ENCODE measurements around the gene ENOSF1. TPM values are rescaled to one million over a fixed set of nuclear protein-coding genes. Genes with fewer than 3 reads are reported as not detected.

Gene ENOSF1
- total and polyA plus RNA-seq, 2 donors (not counting 1 experiment from before 2014, with no cell fraction given) = 8.0 to 34.8 TPM

- H3K9me3 ChIP-seq (ENCODE audit: control extremely low read depth in 1 of 3, control insufficient read depth in 2 of 3, insufficient read depth in 1 of 3, low read length in 2 of 3) = no peaks in the 10 kb centered on the region
- no peaks in the 10 kb centered on the region for H3K36me3 ChIP-seq (replicated peaks in 1 of 2; ENCODE audit: control extremely low read depth in 1 of 2, control insufficient read depth in 1 of 2, extremely low read depth in 1 of 2, insufficient read depth in 2 of 2, low read length in 1 of 2)
- H3K4me3 ChIP-seq (ENCODE audit: control extremely low read depth in 1 of 5, extremely low read depth in 1 of 5, insufficient read depth in 1 of 5, low read depth in 2 of 5, low read length in 4 of 5) = no peak overlapping the region
- no peaks in the 10 kb centered on the region for H3K4me1 ChIP-seq (ENCODE audit: control insufficient read depth in 2 of 2, insufficient read depth in 2 of 2, low read length in 2 of 2)
- CTCF ChIA-PET = no interaction called here
- H3K4me2 ChIP-seq (replicated peaks; ENCODE audit: low read depth, low read length, poor library complexity, severe bottlenecking) = no peak overlapping the region
- H3K9ac ChIP-seq (ENCODE audit: low read length) = no peak overlapping the region
- TF ChIP-seq EZH2 (IDR thresholded peaks at IDR 0.05; ENCODE audit: borderline replicate concordance, insufficient read depth, low read depth, low read length, poor library complexity, severe bottlenecking) (no peak), CTCF (IDR thresholded peaks at IDR 0.05) (no peak)
- POLR2A ChIA-PET = no interaction called here
- DNase-seq (no peak), ATAC-seq (ENCODE audit: low read depth) (no peak)
- H3K27ac Mint-ChIP-seq = no peak overlapping the region
- no peaks in the 10 kb centered on the region for H3K4me1 Mint-ChIP-seq
- H4K20me1 ChIP-seq (ENCODE audit: control insufficient read depth, insufficient read depth, low read length, poor library complexity, severe bottlenecking) = no peaks in the 10 kb centered on the region
- WGBS (ENCODE audit: insufficient coverage) = 75% methylated on average over 4 of the region's 10 CpGs
- H3K4me3 Mint-ChIP-seq = no peak overlapping the region
- no peaks in the 10 kb centered on the region for H3K9me3 Mint-ChIP-seq (ENCODE audit: insufficient read depth)
- H3K79me2 ChIP-seq (ENCODE audit: control insufficient read depth, insufficient read depth, low read length) = no peaks in the 10 kb centered on the region
- intact Hi-C loops (cut with micrococcal nuclease) = no loop called here
- no peak overlapping the region for H2AFZ ChIP-seq (ENCODE audit: insufficient read depth, low read depth, low read length, poor library complexity, severe bottlenecking)
- H3K27ac ChIP-seq (ENCODE audit: low read length in 2 of 2) = no peak overlapping the region
- no peaks in the 10 kb centered on the region for H3K27me3 Mint-ChIP-seq
- no peaks in the 10 kb centered on the region for H3K27me3 ChIP-seq (replicated peaks in 1 of 4; ENCODE audit: control extremely low read depth in 1 of 4, control insufficient read depth in 3 of 4, insufficient read depth in 4 of 4, low read length in 3 of 4)
These were observed 14.6 kb downstream of the ENOSF1 start for GRCh38 chr18:697800-698199.

- ChIA-PET POLR2A (no interaction called here), CTCF (no interaction called here)
- Histone ChIP-seq H3K27me3 (replicated peaks in 1 of 4; ENCODE audit: control extremely low read depth in 1 of 4, control insufficient read depth in 3 of 4, insufficient read depth in 4 of 4, low read length in 3 of 4) (no peaks in the 10 kb centered on the region), H3K4me1 (ENCODE audit: control insufficient read depth in 2 of 2, insufficient read depth in 2 of 2, low read length in 2 of 2) (no peaks in the 10 kb centered on the region), H3K9ac (ENCODE audit: low read length) (no peak overlapping the region), H3K79me2 (ENCODE audit: control insufficient read depth, insufficient read depth, low read length) (no peaks in the 10 kb centered on the region), H2AFZ (ENCODE audit: insufficient read depth, low read depth, low read length, poor library complexity, severe bottlenecking) (no peak overlapping the region), H3K36me3 (replicated peaks in 1 of 2; ENCODE audit: control extremely low read depth in 1 of 2, control insufficient read depth in 1 of 2, extremely low read depth in 1 of 2, insufficient read depth in 2 of 2, low read length in 1 of 2) (no peaks in the 10 kb centered on the region), H3K4me3 (ENCODE audit: control extremely low read depth in 1 of 5, extremely low read depth in 1 of 5, insufficient read depth in 1 of 5, low read depth in 2 of 5, low read length in 4 of 5) (no peak overlapping the region), H3K9me3 (ENCODE audit: control extremely low read depth in 1 of 3, control insufficient read depth in 2 of 3, insufficient read depth in 1 of 3, low read length in 2 of 3) (no peaks in the 10 kb centered on the region), H4K20me1 (ENCODE audit: control insufficient read depth, insufficient read depth, low read length, poor library complexity, severe bottlenecking) (no peaks in the 10 kb centered on the region), H3K4me2 (replicated peaks; ENCODE audit: low read depth, low read length, poor library complexity, severe bottlenecking) (no peak overlapping the region), H3K27ac (ENCODE audit: low read length in 2 of 2) (no peak overlapping the region)
- H3K27ac Mint-ChIP-seq = no peak overlapping the region
- no peaks in the 10 kb centered on the region for H3K27me3 Mint-ChIP-seq
- no peaks in the 10 kb centered on the region for H3K4me1 Mint-ChIP-seq
- DNase-seq (no peak), ATAC-seq (ENCODE audit: low read depth) (no peak)
- WGBS (ENCODE audit: insufficient coverage) = 100% methylated on average over 1 of the region's 4 CpGs
- no peak for TF ChIP-seq CTCF (IDR thresholded peaks at IDR 0.05)
- no peak for TF ChIP-seq EZH2 (IDR thresholded peaks at IDR 0.05; ENCODE audit: borderline replicate concordance, insufficient read depth, low read depth, low read length, poor library complexity, severe bottlenecking)
- H3K4me3 Mint-ChIP-seq = no peak overlapping the region
- intact Hi-C loops (cut with micrococcal nuclease) = no loop called here
- no peaks in the 10 kb centered on the region for H3K9me3 Mint-ChIP-seq (ENCODE audit: insufficient read depth)
These were observed 15.4 kb downstream of the ENOSF1 start for GRCh38 chr18:697012-697411.
